NB4 (cell line): ENCODE results near the gene AP2B1.

Experiments used
- DNase-seq: peaks from one replicate; pipeline ENCODE4 v3.0.0; 2010; ENCODE audit warnings: low read depth
- H3K4me3 ChIP-seq: one replicate; pipeline ENCODE4 v1.5.1; 2011; ENCODE audit warnings: mild to moderate bottlenecking, low read depth, low read length, moderate library complexity
- MAX ChIP-seq: IDR thresholded peaks from 2 replicates; pipeline ENCODE4 v1.6.1; 2011; ENCODE audit warnings: low read depth, low read length
- MYC ChIP-seq: IDR thresholded peaks from 2 replicates; pipeline ENCODE4 v1.6.1; 2011; ENCODE audit warnings: low read depth, low read length
- POLR2A ChIP-seq: IDR thresholded peaks from 2 replicates; pipeline ENCODE4 v1.6.1; 2011; ENCODE audit warnings: mild to moderate bottlenecking; ENCODE audit not compliant: insufficient read length; ENCODE audit errors: extremely low read depth
- TF ChIP-seq, protein P1 (sequence below): IDR thresholded peaks from one replicate; pipeline ENCODE4 v1.5.1; 2012; ENCODE audit warnings: low read depth, low read length

Gene AP2B1

GRCh38 chr17:35651467-35651866, 64.3 kb downstream of the AP2B1 start:
- no peak for DNase-seq
- no peak for TF ChIP-seq MAX
- no peak for TF ChIP-seq MYC
- TF ChIP-seq, protein P1, sequence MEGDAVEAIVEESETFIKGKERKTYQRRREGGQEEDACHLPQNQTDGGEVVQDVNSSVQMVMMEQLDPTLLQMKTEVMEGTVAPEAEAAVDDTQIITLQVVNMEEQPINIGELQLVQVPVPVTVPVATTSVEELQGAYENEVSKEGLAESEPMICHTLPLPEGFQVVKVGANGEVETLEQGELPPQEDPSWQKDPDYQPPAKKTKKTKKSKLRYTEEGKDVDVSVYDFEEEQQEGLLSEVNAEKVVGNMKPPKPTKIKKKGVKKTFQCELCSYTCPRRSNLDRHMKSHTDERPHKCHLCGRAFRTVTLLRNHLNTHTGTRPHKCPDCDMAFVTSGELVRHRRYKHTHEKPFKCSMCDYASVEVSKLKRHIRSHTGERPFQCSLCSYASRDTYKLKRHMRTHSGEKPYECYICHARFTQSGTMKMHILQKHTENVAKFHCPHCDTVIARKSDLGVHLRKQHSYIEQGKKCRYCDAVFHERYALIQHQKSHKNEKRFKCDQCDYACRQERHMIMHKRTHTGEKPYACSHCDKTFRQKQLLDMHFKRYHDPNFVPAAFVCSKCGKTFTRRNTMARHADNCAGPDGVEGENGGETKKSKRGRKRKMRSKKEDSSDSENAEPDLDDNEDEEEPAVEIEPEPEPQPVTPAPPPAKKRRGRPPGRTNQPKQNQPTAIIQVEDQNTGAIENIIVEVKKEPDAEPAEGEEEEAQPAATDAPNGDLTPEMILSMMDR: no peak
- no peak for TF ChIP-seq POLR2A
- no peak overlapping the region for H3K4me3 ChIP-seq

DNA sequence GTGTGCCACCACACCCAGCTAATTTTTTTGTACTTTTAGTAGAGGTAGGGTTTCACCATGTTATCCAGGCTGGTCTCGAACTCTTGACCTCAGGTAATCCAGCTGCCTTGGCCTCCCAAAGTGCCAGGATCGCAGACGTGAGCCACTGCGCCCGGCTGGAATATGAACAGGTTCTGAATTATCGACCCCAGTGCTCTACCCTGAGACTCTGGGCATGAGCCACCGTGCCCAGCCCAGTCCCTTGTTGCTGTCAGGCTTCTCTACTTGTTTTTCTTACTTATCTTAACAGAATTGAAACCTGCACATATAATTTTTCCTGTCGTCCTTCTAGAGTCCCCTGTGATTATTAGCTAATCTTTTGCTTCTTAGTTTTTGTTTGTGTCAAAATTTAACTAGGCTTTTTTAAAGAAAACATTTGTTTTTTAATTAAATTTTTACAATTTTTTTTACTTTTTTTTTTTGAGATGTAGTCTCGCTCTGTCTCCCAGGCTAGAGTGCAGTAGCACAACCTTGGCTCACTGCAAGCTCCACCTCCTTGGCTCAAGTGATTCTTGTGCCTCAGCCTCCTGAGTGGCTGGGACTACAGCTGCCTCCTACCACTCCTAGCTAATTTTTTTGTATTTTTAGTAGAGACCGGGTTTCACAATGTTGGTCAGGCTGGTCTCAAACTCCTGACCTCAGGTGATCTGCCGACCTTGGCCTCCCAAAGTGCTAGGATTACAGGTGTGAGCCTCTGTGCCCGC, 66.7 kb downstream of the AP2B1 start:
- no peak for TF ChIP-seq MYC
- no peak for TF ChIP-seq POLR2A
- TF ChIP-seq MAX: no peak
- TF ChIP-seq, protein P1: no peak
- DNase-seq: no peak

GRCh38 chr17:35655303-35655702, 68.2 kb downstream of the AP2B1 start:
- H3K4me3 ChIP-seq: no peak overlapping the region
- TF ChIP-seq, protein P1: no peak
- no peak for TF ChIP-seq POLR2A
- no peak for TF ChIP-seq MYC
- no peak for TF ChIP-seq MAX
- no peak for DNase-seq

More for the DNA sequence above, 66.7 kb downstream of the AP2B1 start:
- no peak overlapping the region for H3K4me3 ChIP-seq

DNA sequence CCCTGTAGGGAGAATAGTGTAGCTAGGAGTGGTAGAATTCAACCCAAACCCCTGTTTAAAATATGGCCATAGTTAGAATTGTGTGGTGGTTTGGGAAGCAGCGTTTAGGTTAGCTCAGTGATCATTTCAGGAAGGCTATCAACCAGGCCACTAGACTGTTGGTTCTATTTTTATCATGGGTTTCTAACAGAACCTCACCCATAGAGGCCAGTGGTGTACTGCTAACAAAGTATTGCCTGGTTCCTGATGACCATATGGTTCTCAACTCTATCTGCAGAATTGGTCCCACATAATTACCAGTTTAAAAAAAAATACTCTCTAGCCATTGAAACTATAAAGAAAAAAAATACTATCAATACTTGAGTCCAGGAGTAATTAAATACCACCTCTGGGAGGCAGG, 73.8 kb downstream of the AP2B1 start:
- H3K4me3 ChIP-seq: no peak overlapping the region
- no peak for DNase-seq
- TF ChIP-seq, protein P1: no peak
- TF ChIP-seq MAX: no peak
- no peak for TF ChIP-seq MYC
- no peak for TF ChIP-seq POLR2A

GRCh38 chr17:35664685-35665084, 77.6 kb downstream of the AP2B1 start:
- DNase-seq: no peak
- H3K4me3 ChIP-seq: no peak overlapping the region
- TF ChIP-seq, protein P1: no peak
- TF ChIP-seq MYC: no peak
- TF ChIP-seq POLR2A: no peak
- TF ChIP-seq MAX: no peak
